Melanocyte of skin (primary cell): ENCODE results near the gene AUNIP. TPM values are rescaled to one million over a fixed set of nuclear protein-coding genes. Genes with fewer than 3 reads are reported as not detected.

Source experiments
- small RNA-seq, 2 donors: library from RNA; depleted of rRNA; stranded (forward); fragments of <200 nt; gene quantifications; one replicate each; pipeline ENCODE3, GENCODE V24; 2012
- total RNA-seq, 2 donors: library from RNA; depleted of rRNA; stranded (reverse); fragments of >200 nt; gene quantifications; 2 replicates each; pipeline ENCODE4 v1.2.3, GENCODE V29; 2012

AUNIP gene, protein sequence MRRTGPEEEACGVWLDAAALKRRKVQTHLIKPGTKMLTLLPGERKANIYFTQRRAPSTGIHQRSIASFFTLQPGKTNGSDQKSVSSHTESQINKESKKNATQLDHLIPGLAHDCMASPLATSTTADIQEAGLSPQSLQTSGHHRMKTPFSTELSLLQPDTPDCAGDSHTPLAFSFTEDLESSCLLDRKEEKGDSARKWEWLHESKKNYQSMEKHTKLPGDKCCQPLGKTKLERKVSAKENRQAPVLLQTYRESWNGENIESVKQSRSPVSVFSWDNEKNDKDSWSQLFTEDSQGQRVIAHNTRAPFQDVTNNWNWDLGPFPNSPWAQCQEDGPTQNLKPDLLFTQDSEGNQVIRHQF
- 10 to 100 TPM in 1 of 2 donors, 1 to 10 TPM in 1; 7.6 to 14.0 TPM for total RNA-seq

GRCh38 chr1:25858906-25859789, at the start of gene AUNIP:
AUNIP (minus strand) TSS chr1:25859457; CDS start chr1:25859357, 100 bp downstream.

DNA sequence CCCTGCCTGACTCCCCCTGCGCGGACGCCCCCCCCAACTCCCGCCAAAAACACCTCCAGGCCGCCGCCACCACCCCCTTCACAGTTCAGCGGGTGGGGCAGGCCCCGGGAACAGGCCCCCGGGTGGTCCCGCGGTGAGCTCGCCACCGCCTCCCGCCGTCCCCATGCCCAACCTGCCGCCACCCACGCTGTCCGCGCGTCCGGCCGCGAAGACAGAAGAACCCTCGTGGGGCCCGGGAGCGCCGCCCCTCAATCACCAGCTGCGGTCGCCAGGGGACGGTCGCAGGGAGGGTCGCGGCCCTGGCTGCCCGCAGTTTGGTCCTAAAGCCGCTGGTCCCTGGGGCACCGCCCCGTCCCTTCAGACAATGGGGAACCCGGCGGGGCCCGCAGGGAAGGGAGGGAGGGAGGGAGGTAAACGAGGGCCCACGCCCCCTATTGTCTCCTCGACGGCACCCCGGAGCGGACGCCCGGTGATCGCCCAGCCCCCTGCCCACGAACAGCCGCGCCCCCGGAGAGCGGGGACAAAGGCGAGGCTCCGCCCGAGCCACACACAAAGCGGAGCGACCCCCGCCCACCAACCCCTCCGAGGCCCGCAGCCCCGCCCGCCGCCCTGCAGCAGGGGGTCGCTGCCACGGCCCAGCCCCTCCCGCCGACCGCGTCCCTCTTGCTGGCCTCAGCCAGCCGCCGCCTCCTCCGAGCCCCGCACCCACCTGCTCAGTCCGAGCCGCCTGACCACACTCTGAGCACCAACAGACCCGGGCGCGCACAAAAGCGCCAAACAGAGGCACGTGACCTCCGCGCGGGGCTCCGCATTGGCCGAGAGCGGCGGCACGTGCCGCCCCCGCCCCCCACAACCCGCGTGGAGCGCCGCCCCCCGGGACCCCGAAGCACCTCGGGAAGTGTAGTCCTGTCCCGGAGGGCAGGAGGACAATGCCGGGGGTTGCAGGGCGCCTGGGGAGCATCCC, 46.7 kb upstream of the AUNIP start, which contains the start of gene STMN1:
STMN1 (minus strand) TSS at position 740 of the 964 bp plus-strand sequence. CDS start 1,743 bp downstream, outside the sequence.

DNA sequence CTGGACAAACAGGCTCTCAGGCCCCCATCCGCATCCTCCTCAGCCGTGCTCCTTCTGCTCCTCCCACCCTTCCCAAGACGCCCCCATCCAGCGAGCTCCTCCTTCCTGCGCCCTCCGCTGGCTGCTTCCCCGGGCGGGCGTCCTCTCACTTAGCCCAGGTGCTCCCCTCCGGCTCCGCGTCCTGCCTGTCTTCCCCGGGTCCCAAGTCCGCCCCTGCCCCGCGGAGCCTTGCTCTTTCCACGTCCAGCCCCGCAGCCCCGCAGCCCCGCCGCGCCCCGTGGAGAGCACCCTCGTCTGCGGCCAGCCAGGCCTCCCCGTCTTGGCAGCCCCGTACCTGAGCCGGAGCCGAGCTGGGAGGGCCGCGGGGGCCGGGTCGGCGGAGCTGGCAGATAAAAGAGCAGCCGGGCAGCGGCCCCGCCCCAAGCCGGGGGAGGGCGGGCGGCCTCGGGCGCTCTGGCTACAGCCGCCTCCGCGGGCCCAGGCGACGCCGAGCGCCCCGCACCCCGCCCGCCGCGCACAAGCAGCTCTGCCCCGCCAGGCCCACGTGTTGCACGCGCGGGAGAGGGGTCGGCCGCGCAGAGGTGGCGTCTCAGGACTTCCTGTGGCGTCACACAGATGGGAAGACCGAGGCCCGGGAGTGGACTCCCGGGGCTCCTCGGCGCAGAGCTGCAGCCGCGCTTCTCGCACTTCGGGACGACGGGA, 16.0 kb upstream of the AUNIP start, which contains the start of gene PAQR7:
PAQR7 (minus strand) TSS at position 555 of the 702 bp plus-strand sequence. CDS start 11,869 bp downstream, outside the sequence.

GRCh38 chr1:25819491-25820246, 39.6 kb downstream of the AUNIP start, which contains the start of gene MTFR1L:
MTFR1L (plus strand) TSS chr1:25819954; CDS start chr1:25823105, 3,151 bp downstream.

DNA sequence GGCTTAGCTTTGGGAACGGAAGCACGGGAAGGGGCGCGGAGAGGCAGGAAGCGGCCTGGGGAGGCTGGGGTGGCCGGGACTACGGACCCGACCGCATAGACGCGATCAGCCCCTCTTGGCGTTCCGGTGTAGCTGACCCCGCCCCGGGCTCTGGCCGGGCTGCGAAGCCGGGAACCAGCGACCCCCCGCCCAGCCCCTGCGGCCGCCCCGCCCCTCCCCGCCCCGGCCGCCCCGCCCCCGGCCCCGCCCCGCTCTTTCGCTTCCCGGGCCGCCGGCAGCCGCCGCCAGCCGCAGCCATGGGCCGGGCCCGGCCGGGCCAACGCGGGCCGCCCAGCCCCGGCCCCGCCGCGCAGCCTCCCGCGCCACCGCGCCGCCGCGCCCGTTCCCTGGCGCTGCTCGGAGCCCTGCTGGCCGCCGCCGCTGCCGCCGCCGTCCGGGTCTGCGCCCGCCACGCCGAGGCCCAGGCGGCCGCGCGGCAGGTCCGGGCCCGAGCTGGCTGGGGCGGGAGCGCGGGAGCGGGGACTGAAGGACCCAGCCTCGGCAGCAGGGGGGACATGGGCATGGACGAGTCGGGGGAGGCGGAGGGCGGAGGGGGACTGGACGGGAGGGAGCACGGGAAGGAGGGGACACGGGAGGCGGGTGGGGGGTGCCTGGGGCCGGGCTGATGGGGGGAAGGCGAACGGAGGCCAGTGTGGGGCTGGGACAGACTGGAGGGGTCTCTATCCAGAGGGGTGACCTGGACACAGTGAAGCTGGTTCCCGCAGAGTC, 59.1 kb downstream of the AUNIP start, which contains the start of gene SELENON:
SELENON (plus strand) TSS at position 259 of the 768 bp plus-strand sequence; CDS start at position 297, 38 bp downstream.

Small RNAs within 50 kb of the gene (small RNA-seq; reads per million reads assigned to genes)
- gene AL033528.1 (0 reads per million in 2 donors), gene RF00019 (0 reads per million in 2 donors), gene SNRPFP2 (0 reads per million in 2 donors)

Other genes with a start within 250 kb of the AUNIP start
- gene MAN1C1, start 242.7 kb downstream of the AUNIP start, total RNA-seq = 1 to 10 TPM; 4.3 to 4.5 TPM
- 10 to 100 TPM; 40.6 to 48.6 TPM for gene SELENON, start 59.3 kb downstream of the AUNIP start, total RNA-seq
- 10 to 100 TPM; 41.0 to 42.6 TPM for gene MTFR1L, start 39.5 kb downstream of the AUNIP start, total RNA-seq
- 1 to 10 TPM; 4.7 to 5.9 TPM for gene PAQR7, start 16.3 kb upstream of the AUNIP start, total RNA-seq
- 100 to 1,000 TPM; 102 to 144 TPM for gene STMN1, start 47.0 kb upstream of the AUNIP start, total RNA-seq
- 10 to 100 TPM; 12.3 to 18.2 TPM for gene PAFAH2, start 138.6 kb upstream of the AUNIP start, total RNA-seq
- gene EXTL1, start 162.3 kb upstream of the AUNIP start, total RNA-seq = 1 to 10 TPM; 3.4 to 8.0 TPM
- under 1 TPM; under 0.01 to 0.33 TPM for gene SLC30A2, start 186.7 kb upstream of the AUNIP start, total RNA-seq
- gene TRIM63, start 208.2 kb upstream of the AUNIP start, total RNA-seq = 100 to 1,000 TPM in 1 of 2 donors, 10 to 100 TPM in 1; 86.0 to 104 TPM